Neuronal stem cell (in vitro differentiated cells): ENCODE measurements around the gene MS4A10.
"Not testable (repeated sequence)": the region's sequence is repeated elsewhere in the genome, so short reads cannot be mapped to it uniquely, and the experiment has no call there.

ENCODE experiments used
- DNase-seq: peaks from one replicate; pipeline ENCODE4 v3.0.0-alpha.2; 2013; ENCODE audit warnings: low spot score
- H2AFZ ChIP-seq: one replicate; pipeline ENCODE4 v1.6.1; 2013; ENCODE audit warnings: mild to moderate bottlenecking, low read length, inconsistent platforms
- H2AK5ac ChIP-seq: 2 replicates; pipeline ENCODE4 v1.6.1; 2013; ENCODE audit warnings: low read depth, mild to moderate bottlenecking, inconsistent platforms, low read length, moderate library complexity, mixed read lengths
- H2BK120ac ChIP-seq: 2 replicates; pipeline ENCODE4 v1.6.1; 2013; ENCODE audit warnings: low read depth, mild to moderate bottlenecking, inconsistent platforms, low read length, moderate library complexity, mixed read lengths
- H2BK12ac ChIP-seq: one replicate; pipeline ENCODE4 v1.6.1; 2013; ENCODE audit warnings: low read length, inconsistent platforms
- H2BK15ac ChIP-seq: 2 replicates; pipeline ENCODE4 v1.6.1; 2013; ENCODE audit warnings: mild to moderate bottlenecking, low read length, inconsistent platforms, mixed read lengths
- H2BK5ac ChIP-seq: one replicate; pipeline ENCODE4 v1.6.1; 2013; ENCODE audit warnings: inconsistent platforms, mild to moderate bottlenecking, low read length, moderate library complexity
- H3K14ac ChIP-seq: one replicate; pipeline ENCODE4 v1.6.1; 2013; ENCODE audit warnings: low read length, inconsistent platforms
- H3K18ac ChIP-seq: 2 replicates; pipeline ENCODE4 v1.6.1; 2013; ENCODE audit warnings: low read length, inconsistent platforms
- H3K23ac ChIP-seq: 2 replicates; pipeline ENCODE4 v1.6.1; 2013; ENCODE audit warnings: low read depth, mild to moderate bottlenecking, mixed read lengths, low read length, inconsistent platforms; ENCODE audit not compliant: poor library complexity
- H3K27ac ChIP-seq: replicated peaks from 3 replicates; pipeline ENCODE4 v1.5.1; 2013; ENCODE audit warnings: low read length, inconsistent platforms
- H3K27me3 ChIP-seq, 3 experiments: 2 replicates each; pipeline ENCODE4 v1.6.1; 2013; ENCODE audit warnings: low read length in 3 of 3, mild to moderate bottlenecking in 2 of 3, inconsistent platforms in 1 of 3, low read depth in 1 of 3, mixed read lengths in 1 of 3, moderate library complexity in 1 of 3; ENCODE audit not compliant: control insufficient read depth in 3 of 3, insufficient read depth in 3 of 3
- H3K36me3 ChIP-seq, 2 donors: replicated peaks in 1 of 2; 2 replicates each; pipeline ENCODE4 v1.6.1; 2013; ENCODE audit warnings: low read length in 2 of 2; ENCODE audit not compliant: control insufficient read depth in 2 of 2, insufficient read depth in 2 of 2
- H3K4ac ChIP-seq: 2 replicates; pipeline ENCODE4 v1.6.1; 2013; ENCODE audit warnings: inconsistent platforms, mild to moderate bottlenecking, low read length, moderate library complexity
- H3K4me1 ChIP-seq, 2 donors: 1 replicate in 1 of 2; 2 replicates in 1 of 2; pipeline ENCODE4 v1.6.1; 2013; ENCODE audit warnings: low read length in 2 of 2, low read depth in 1 of 2; ENCODE audit not compliant: control insufficient read depth in 2 of 2, insufficient read depth in 1 of 2
- H3K4me2 ChIP-seq: one replicate; pipeline ENCODE4 v1.6.1; 2013; ENCODE audit warnings: mild to moderate bottlenecking, low read length, inconsistent platforms; ENCODE audit not compliant: insufficient read depth, poor library complexity, severe bottlenecking
- H3K4me3 ChIP-seq, 2 donors: 2 replicates each; pipeline ENCODE4 v1.5.1; 2013; ENCODE audit warnings: low read length in 2 of 2, mild to moderate bottlenecking in 2 of 2, inconsistent platforms in 1 of 2, moderate library complexity in 1 of 2
- H3K79me1 ChIP-seq: one replicate; pipeline ENCODE4 v1.6.1; 2013; ENCODE audit warnings: low read depth, mild to moderate bottlenecking, inconsistent platforms, low read length, moderate library complexity
- H3K9ac ChIP-seq: one replicate; pipeline ENCODE4 v1.6.1; 2013; ENCODE audit warnings: mild to moderate bottlenecking, low read depth, low read length, inconsistent platforms; ENCODE audit not compliant: poor library complexity
- H3K9me3 ChIP-seq, 2 donors: replicated peaks in 1 of 2; 2 replicates each; pipeline versions ENCODE3 to v1.6.1; 2013; ENCODE audit warnings: low read length in 2 of 2, mild to moderate bottlenecking in 2 of 2, inconsistent platforms in 1 of 2, low read depth in 1 of 2, mixed read lengths in 1 of 2, moderate library complexity in 1 of 2; ENCODE audit not compliant: control insufficient read depth in 2 of 2, insufficient read depth in 1 of 2
- H4K8ac ChIP-seq: one replicate; pipeline ENCODE4 v1.6.1; 2013; ENCODE audit warnings: low read depth, mild to moderate bottlenecking, inconsistent platforms, low read length, moderate library complexity
- H4K91ac ChIP-seq: one replicate; pipeline ENCODE4 v1.6.1; 2013; ENCODE audit warnings: low read length, low read depth, mild to moderate bottlenecking, inconsistent platforms; ENCODE audit not compliant: poor library complexity
- WGBS, 2 donors: extraction: QIAGEN DNeasy Blood & Tissue Kit; methylation state at CpG; one replicate each; pipeline ENCODE4 v1.1.7; 2013; ENCODE audit warnings: missing lambda C conversion rate in 2 of 2, mixed read lengths in 1 of 2; ENCODE audit not compliant: insufficient read length in 2 of 2, insufficient replicate concordance in 1 of 2; ENCODE audit errors: extremely low coverage in 2 of 2; 5-methylcytosine and 5-hydroxymethylcytosine counted together

The MS4A10 gene

DNA sequence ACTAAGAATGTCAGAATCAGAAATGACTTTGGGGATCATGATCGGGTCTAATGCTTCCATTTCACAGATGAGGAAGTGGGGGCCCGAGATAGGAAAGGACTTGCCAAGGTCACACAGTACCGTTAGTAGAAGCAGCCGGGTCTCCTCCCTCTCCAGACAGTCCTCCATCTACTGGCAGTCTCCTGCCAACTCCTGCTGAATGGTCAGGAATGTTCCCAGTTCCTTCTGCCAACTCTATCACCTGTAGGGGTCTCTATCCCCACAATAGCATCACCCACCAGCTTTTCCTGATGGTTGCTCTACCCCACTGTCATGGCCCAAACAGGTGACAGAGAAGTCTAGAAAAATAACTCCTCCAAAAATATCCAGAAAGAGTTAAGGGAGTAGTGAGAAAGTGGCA is 32.9 kb downstream of the MS4A10 start:
- Histone ChIP-seq H3K9me3 (peaks cover 11 to 14% of the 10 kb centered on the region in 2 donors), H2BK15ac (no peak overlapping the region), H3K4me3 (no peak overlapping the region), H3K14ac (no peak overlapping the region), H3K27me3 (peaks cover 0 to 3% (median 0%) of the 10 kb centered on the region in 3 experiments), H2BK120ac (no peak overlapping the region), H3K4me1 (no peaks in the 10 kb centered on the region), H3K23ac (no peak overlapping the region), H3K18ac (no peak overlapping the region), H2BK12ac (no peak overlapping the region), H3K9ac (no peak overlapping the region), H2AFZ (no peak overlapping the region), H3K36me3 (no peaks in the 10 kb centered on the region), H2AK5ac (no peak overlapping the region), H4K91ac (no peak overlapping the region), H3K4me2 (no peak overlapping the region), H2BK5ac (no peak overlapping the region), H3K4ac (no peak overlapping the region), H3K27ac (no peak overlapping the region), H4K8ac (no peak overlapping the region), H3K79me1 (no peaks in the 10 kb centered on the region)
- WGBS, 2 donors: no CpG with 5 or more reads among the region's 4 CpGs
- DNase-seq: no peak

- peak overlapping the region; percentile 22 for H2AK5ac ChIP-seq
- H3K18ac ChIP-seq: no peak overlapping the region
- H2BK120ac ChIP-seq: no peak overlapping the region
- no peak overlapping the region for H3K23ac ChIP-seq
- H3K9ac ChIP-seq: no peak overlapping the region
- H3K27me3 ChIP-seq: peaks cover 0 to 10% (median 0%) of the 10 kb centered on the region in 3 experiments
- H3K14ac ChIP-seq: no peak overlapping the region
- DNase-seq: no peak
- no peak overlapping the region for H3K4me3 ChIP-seq
- H3K27ac ChIP-seq: no peak overlapping the region
- H3K4me1 ChIP-seq: no peaks in the 10 kb centered on the region
- no peaks in the 10 kb centered on the region for H3K79me1 ChIP-seq
- H3K4me2 ChIP-seq: no peak overlapping the region
- H4K8ac ChIP-seq: no peak overlapping the region
- no peak overlapping the region for H2BK15ac ChIP-seq
- H2AFZ ChIP-seq: no peak overlapping the region
- no peak overlapping the region for H3K4ac ChIP-seq
- peaks cover 7% of the 10 kb centered on the region in 2 donors for H3K9me3 ChIP-seq
- no peaks in the 10 kb centered on the region for H3K36me3 ChIP-seq
- no peak overlapping the region for H4K91ac ChIP-seq
- no peak overlapping the region for H2BK12ac ChIP-seq
- WGBS, 2 donors: no CpG with 5 or more reads among the region's 15 CpGs
- no peak overlapping the region for H2BK5ac ChIP-seq
Measured at GRCh38 chr11:60821827-60822599, 36.9 kb downstream of the MS4A10 start.

DNA sequence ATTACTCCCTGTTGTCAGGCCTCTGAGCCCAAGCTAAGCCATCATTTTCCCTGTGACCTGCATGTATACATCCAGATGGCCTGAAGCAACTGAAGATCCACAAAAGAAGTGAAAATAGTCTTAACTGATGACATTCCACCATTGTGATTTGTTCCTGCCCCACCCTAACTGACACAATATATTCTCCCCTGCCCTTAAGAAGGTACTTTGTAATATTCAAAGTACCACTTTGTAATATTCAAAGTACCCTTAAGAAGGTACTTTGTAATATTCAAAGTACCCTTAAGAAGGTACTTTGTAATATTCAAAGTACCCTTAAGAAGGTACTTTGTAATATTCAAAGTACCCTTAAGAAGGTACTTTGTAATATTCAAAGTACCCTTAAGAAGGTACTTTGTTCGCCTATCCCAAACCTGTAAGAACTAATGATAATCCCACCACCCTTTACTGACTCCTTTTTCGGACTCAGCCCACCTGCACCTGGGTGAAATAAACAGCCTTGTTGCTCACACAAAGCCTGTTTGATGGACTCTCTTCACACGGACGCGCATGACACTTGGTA is 38.7 kb downstream of the MS4A10 start:
- not testable (repeated sequence) for H2AK5ac ChIP-seq, H3K4ac ChIP-seq, H3K79me1 ChIP-seq, H3K14ac ChIP-seq, H3K4me3 ChIP-seq, H3K18ac ChIP-seq, H3K27ac ChIP-seq, H3K4me1 ChIP-seq, DNase-seq, H2BK5ac ChIP-seq, H3K9ac ChIP-seq, H2BK120ac ChIP-seq, H2BK12ac ChIP-seq, H4K91ac ChIP-seq, H4K8ac ChIP-seq, H3K36me3 ChIP-seq, H2AFZ ChIP-seq, H2BK15ac ChIP-seq, H3K23ac ChIP-seq, H3K4me2 ChIP-seq, H3K9me3 ChIP-seq
- WGBS, 2 donors: no CpG with 5 or more reads among the region's 5 CpGs
- H3K27me3 ChIP-seq: peaks cover 0 to 13% (median 0%) of the 10 kb centered on the region in 3 experiments

- H3K4ac ChIP-seq: no peak overlapping the region
- H3K14ac ChIP-seq: no peak overlapping the region
- H4K91ac ChIP-seq: no peak overlapping the region
- H3K4me2 ChIP-seq: no peak overlapping the region
- H3K9me3 ChIP-seq: no peaks in the 10 kb centered on the region
- H3K23ac ChIP-seq: no peak overlapping the region
- WGBS, 2 donors: no CpG with 5 or more reads among the region's 5 CpGs
- H2AK5ac ChIP-seq: no peak overlapping the region
- no peaks in the 10 kb centered on the region for H3K79me1 ChIP-seq
- H3K9ac ChIP-seq: no peak overlapping the region
- H3K18ac ChIP-seq: no peak overlapping the region
- no peak overlapping the region for H3K27ac ChIP-seq
- no peak overlapping the region for H2AFZ ChIP-seq
- no peak overlapping the region for H4K8ac ChIP-seq
- H3K4me3 ChIP-seq: no peak overlapping the region
- H3K27me3 ChIP-seq: peaks cover 0 to 11% (median 0%) of the 10 kb centered on the region in 3 experiments
- H2BK5ac ChIP-seq: no peak overlapping the region
- no peaks in the 10 kb centered on the region for H3K4me1 ChIP-seq
- no peak overlapping the region for H2BK12ac ChIP-seq
- H2BK120ac ChIP-seq: no peak overlapping the region
- no peak overlapping the region for H2BK15ac ChIP-seq
- H3K36me3 ChIP-seq: no peaks in the 10 kb centered on the region
- no peak for DNase-seq
Measured at GRCh38 chr11:60825118-60825517, 40.0 kb downstream of the MS4A10 start.
